CD4-positive, alpha-beta T cell treated with Interleukin-17A for 1 hour (primary cell): Measurements from ENCODE around the gene PURA.

Experiments
- DNase-seq: peaks from one replicate; pipeline ENCODE4 v3.0.0-alpha.2; 2020

PURA gene

DNA sequence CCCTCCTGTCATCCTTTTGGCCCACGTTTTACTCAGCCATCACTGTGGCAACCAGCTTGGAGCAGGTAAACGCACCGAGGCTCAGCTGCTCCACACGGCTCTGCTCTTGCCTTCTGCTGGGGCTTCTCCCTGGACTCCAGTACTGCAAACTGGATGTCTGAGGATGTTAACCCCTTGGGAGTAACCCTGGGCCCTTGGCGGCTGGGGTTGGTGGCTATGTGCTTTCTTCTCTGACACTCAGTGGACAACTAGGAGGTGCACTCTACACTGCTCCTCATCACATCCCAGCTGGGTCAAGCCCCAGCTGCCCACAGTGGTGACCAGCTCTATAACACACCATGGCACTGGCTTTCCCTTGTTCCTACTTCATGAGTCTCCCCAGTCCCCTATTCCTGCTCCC, 48.9 kb downstream of the PURA start:
- no peak for DNase-seq

GRCh38 chr5:140165101-140165922, 51.4 kb downstream of the PURA start:
- no peak for DNase-seq

DNA sequence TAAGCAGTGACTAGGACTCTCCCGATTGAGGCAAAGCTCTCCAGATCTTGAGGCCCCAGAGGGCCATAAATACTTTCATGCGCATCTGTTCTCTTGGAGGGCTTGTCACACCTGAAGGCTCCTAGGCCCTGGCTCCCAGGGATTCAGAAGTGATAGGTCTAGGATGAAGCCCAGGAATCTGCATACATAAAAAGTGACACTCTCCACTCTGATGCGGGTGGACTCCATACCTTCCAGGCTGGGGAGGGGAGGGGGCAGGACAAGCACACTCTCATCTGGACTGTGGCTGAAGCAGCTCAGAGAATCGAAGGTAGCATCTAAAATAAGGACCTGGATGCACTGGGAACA, 52.0 kb downstream of the PURA start:
- DNase-seq = no peak

DNA sequence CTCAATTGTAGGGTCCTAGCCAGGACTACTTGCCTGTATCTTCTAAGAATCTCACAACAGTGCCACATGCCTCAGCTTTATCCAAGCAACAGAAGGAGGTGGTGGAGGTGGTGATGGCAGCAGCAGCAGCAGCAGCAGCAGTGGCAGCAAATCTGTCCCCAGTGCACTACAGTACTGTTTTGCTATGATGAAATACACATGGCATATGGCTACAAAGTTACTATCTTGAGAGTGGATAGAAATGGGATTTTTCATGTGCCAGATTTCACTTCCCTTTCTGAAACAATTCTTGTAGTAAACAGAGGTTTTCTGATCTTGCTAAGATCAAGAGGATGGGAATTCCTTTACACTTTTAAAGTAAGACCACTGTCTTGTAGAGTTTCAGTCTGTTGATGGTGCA, 53.0 kb downstream of the PURA start:
- DNase-seq = no peak

DNA sequence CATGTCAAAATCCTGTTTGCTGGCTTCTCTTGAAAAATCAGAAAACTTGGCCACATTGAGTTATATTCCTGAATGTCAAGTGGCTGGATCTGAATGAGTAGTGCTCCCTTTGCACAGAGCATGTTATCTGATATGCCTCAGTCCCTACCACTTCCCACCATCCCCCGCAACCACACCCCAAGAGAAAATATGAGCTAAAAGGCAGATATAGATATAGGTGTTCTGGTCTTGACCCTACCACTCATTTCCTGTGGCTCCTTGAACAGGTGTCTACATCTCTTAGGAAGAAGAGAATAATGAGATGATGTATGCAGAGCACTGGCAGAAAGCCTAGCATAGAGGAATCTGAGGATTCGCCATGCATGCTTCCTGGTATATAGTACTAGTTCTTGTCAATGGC, 54.5 kb downstream of the PURA start:
- no peak for DNase-seq

DNA sequence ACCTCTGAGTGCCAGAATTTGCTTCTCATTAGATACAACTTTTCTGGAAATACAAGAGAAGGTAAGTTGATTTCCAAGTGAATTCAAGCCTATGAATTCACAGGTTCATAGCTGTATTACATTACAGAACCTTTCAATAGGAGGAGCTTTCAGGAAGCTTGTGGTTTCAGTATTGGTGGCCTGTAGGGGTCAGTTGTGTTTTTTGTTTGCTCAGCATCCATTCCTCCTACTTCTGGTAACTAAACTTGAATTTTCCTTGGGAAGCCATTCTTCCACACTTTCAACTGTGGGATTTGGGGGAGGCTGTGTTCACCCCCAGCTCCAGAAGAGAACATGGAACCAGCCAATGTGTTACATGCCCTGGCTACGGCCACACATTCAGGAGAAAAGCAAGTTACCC, 55.5 kb downstream of the PURA start:
- no peak for DNase-seq

- DNase-seq = no peak
Observed at GRCh38 chr5:140172483-140172882, 58.6 kb downstream of the PURA start.

- no peak for DNase-seq
Observed at GRCh38 chr5:140174014-140174413, 60.1 kb downstream of the PURA start.

GRCh38 chr5:140174465-140175366, 60.8 kb downstream of the PURA start, which contains the start of gene CYSTM1:
Gene CYSTM1 (plus strand): TSS chr5:140175188. CDS start chr5:140194466, 19,278 bp downstream.
- DNase-seq = peak; percentile 96
